ENCODE results near the gene NXPH3.

NXPH3 gene

GRCh38 chr17:49630113-49630900, 54.6 kb downstream of the NXPH3 start:
- DNase-seq: no peak

DNA sequence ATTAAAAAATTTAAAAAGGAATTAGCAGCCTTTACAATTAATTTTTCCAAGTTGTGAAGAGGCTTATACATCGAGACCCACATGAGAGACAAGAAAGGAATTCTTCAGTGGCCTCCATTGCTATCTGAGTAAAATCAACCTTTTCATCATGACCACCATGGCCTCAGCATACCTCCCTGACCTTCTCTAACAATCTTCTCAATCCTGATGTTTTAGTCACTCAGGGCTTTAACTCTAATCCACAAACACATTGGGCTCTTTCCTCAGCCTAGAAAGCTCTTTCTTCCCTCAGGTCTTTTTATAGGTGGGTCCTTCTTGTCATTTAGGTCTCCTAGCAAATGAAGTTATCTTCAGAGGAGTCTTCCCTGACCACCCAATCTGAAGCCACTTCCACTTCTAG, 55.8 kb downstream of the NXPH3 start:
- no peak for DNase-seq

Data from activated CD8-positive, alpha-beta memory T cell treated with anti-CD3 and anti-CD28 coated beads for 24 hours (primary cell).